Neural crest cell (in vitro differentiated cells): ENCODE results near the gene SLC38A3. TPM values are rescaled to one million over a fixed set of nuclear protein-coding genes. Genes with fewer than 3 reads are reported as not detected.

Experiments
- DNase-seq: peaks from one replicate; pipeline ENCODE4 v3.0.0; 2021; ENCODE audit warnings: low read depth, mixed read lengths, low spot score
- H3K27ac Mint-ChIP-seq: one replicate; pipeline ENCODE4 v1.8.0; 2021; ENCODE audit warnings: mild to moderate bottlenecking, mixed read lengths; ENCODE audit not compliant: unreplicated experiment
- H3K27me3 Mint-ChIP-seq: 2 replicates; pipeline ENCODE4 v1.8.0; 2021; ENCODE audit warnings: low read depth, mild to moderate bottlenecking, mixed read lengths
- H3K36me3 Mint-ChIP-seq: 2 replicates; pipeline ENCODE4 v1.8.0; 2021; ENCODE audit warnings: low read depth, mild to moderate bottlenecking, mixed read lengths
- H3K4me1 Mint-ChIP-seq: 2 replicates; pipeline ENCODE4 v1.8.0; 2021; ENCODE audit warnings: mixed read lengths
- H3K4me3 Mint-ChIP-seq: one replicate; pipeline ENCODE4 v1.8.0; 2021; ENCODE audit warnings: mild to moderate bottlenecking, mixed read lengths
- H3K9me3 Mint-ChIP-seq: 2 replicates; pipeline ENCODE4 v1.8.0; 2021; ENCODE audit warnings: mixed read lengths
- CTCF ChIP-seq: fragments of 200-600 bp; sonication (generic); conservative IDR thresholded peaks from 2 replicates; pipeline ENCODE4 v1.5.0; 2021; ENCODE audit warnings: antibody characterized with exemption, mild to moderate bottlenecking
- total RNA-seq: library from RNA; stranded (reverse); gene quantifications from 2 replicates; pipeline ENCODE4 v1.2.1, GENCODE V29; 2021

SLC38A3 gene
- total RNA-seq, 1 donor from 2014 or later = 2.7 TPM

DNA sequence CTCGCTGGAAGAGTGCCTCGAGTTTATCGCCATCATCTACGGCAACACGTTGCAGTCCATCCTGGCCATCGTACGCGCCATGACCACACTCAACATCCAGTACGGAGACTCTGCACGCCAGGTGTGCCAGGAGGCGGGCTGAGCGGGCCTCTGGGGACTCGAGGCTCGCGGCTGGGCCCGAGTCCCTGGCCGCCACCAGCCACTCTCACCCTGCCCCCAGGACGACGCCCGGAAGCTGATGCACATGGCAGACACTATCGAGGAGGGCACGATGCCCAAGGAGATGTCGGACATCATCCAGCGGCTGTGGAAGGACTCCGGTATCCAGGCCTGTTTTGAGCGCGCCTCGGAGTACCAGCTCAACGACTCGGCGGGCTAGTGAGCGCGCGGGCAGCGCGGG lies 11.8 kb upstream of the SLC38A3 start:
- Mint-ChIP-seq H3K27ac (no peak overlapping the region), H3K27me3 (peaks cover 26% of the 10 kb centered on the region), H3K4me1 (peaks cover 8% of the 10 kb centered on the region), H3K9me3 (no peaks in the 10 kb centered on the region), H3K4me3 (no peak overlapping the region), H3K36me3 (no peaks in the 10 kb centered on the region)
- TF ChIP-seq CTCF = no peak
- no peak for DNase-seq

- Mint-ChIP-seq H3K9me3 (no peaks in the 10 kb centered on the region), H3K27ac (no peak overlapping the region), H3K4me1 (peaks cover 8% of the 10 kb centered on the region), H3K27me3 (peaks cover 26% of the 10 kb centered on the region), H3K36me3 (no peaks in the 10 kb centered on the region), H3K4me3 (no peak overlapping the region)
- TF ChIP-seq CTCF = no peak
- no peak for DNase-seq
Measured at GRCh38 chr3:50193746-50194127, 11.3 kb upstream of the SLC38A3 start.

- H3K9me3 Mint-ChIP-seq = no peaks in the 10 kb centered on the region
- peak; percentile 73 for TF ChIP-seq CTCF
- peaks cover 28% of the 10 kb centered on the region for H3K27me3 Mint-ChIP-seq
- peaks cover 5% of the 10 kb centered on the region for H3K4me1 Mint-ChIP-seq
- no peaks in the 10 kb centered on the region for H3K36me3 Mint-ChIP-seq
- no peak overlapping the region for H3K27ac Mint-ChIP-seq
- H3K4me3 Mint-ChIP-seq = no peak overlapping the region
- DNase-seq = peak; percentile 53
Measured at GRCh38 chr3:50194128-50194902, 10.8 kb upstream of the SLC38A3 start.

- no peak overlapping the region for H3K27ac Mint-ChIP-seq
- TF ChIP-seq CTCF = no peak
- no peak for DNase-seq
- peaks cover 27% of the 10 kb centered on the region for H3K27me3 Mint-ChIP-seq
- no peaks in the 10 kb centered on the region for H3K9me3 Mint-ChIP-seq
- H3K4me3 Mint-ChIP-seq = no peak overlapping the region
- no peaks in the 10 kb centered on the region for H3K36me3 Mint-ChIP-seq
- H3K4me1 Mint-ChIP-seq = peaks cover 3% of the 10 kb centered on the region
Measured at GRCh38 chr3:50194903-50195500, 10.1 kb upstream of the SLC38A3 start.

DNA sequence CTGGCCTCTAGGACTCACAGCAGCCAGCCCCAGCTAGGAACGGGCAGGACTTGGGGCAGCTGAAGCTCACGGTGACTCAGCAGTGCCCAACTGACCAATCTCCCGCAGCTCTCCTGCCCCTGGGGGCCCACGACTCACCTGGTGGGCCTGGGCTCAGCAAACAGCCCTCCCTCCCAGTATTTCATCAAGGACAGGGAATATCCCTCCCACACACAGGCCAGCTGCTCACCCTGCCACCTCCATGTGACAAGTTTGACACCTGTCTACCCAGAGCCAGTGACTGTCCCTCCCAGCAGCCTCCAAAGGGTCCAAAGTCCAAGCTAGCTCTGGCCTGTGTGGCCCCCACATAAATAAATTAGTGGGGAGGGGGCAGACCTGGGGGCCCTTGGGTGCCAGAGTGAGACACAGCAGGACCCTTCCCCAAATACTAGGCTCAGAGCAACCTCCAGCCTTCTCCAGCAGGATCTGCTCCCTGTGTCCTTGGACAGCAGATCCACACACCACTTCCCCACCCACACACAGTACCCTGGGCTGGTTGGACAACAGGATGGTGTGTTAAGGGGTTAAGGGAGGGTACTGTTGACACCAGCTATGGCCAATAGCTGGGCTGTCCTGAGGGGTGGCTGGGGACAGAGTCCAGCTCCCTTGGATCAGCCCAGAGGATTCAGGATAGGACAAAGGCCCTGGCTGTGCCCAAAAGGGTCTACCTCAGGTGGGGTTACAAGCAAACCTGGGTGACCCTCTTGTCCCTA lies 9.4 kb upstream of the SLC38A3 start:
- no peak for DNase-seq
- Mint-ChIP-seq H3K9me3 (no peaks in the 10 kb centered on the region), H3K36me3 (no peaks in the 10 kb centered on the region), H3K4me3 (no peak overlapping the region), H3K27ac (no peak overlapping the region), H3K27me3 (peaks cover 28% of the 10 kb centered on the region), H3K4me1 (peaks cover 3% of the 10 kb centered on the region)
- TF ChIP-seq CTCF = no peak
